Endodermal cell (in vitro differentiated cells): ENCODE measurements around the gene SEZ6L2. TPM values are rescaled to one million over a fixed set of nuclear protein-coding genes. Genes with fewer than 3 reads are reported as not detected.

ENCODE experiments used
- DNase-seq: peaks from one replicate; pipeline ENCODE4 v3.0.0-alpha.2; 2017
- H3K27ac ChIP-seq: 2 replicates; pipeline ENCODE4 v1.5.1; 2013; ENCODE audit warnings: mild to moderate bottlenecking, low read depth, low read length, moderate library complexity
- H3K27me3 ChIP-seq: 2 replicates; pipeline ENCODE4 v1.6.1; 2013; ENCODE audit warnings: mild to moderate bottlenecking, low read length, moderate library complexity; ENCODE audit not compliant: insufficient read depth, control insufficient read depth, poor library complexity, severe bottlenecking
- H3K36me3 ChIP-seq: 2 replicates; pipeline ENCODE4 v1.7.0; 2013; ENCODE audit warnings: mild to moderate bottlenecking, low read length, moderate library complexity; ENCODE audit not compliant: control insufficient read depth, insufficient read depth
- H3K4me1 ChIP-seq: one replicate; pipeline ENCODE4 v1.7.0; 2013; ENCODE audit warnings: low read length; ENCODE audit not compliant: control insufficient read depth, insufficient read depth
- H3K4me3 ChIP-seq: 2 replicates; pipeline ENCODE4 v1.5.1; 2013; ENCODE audit warnings: mild to moderate bottlenecking, low read length, moderate library complexity
- H3K9ac ChIP-seq: 2 replicates; pipeline ENCODE4 v1.6.1; 2013; ENCODE audit warnings: mild to moderate bottlenecking, low read length, moderate library complexity; ENCODE audit not compliant: poor library complexity, severe bottlenecking; ENCODE audit errors: extremely low read depth
- H3K9me3 ChIP-seq: 2 replicates; pipeline ENCODE4 v1.6.1; 2013; ENCODE audit warnings: mild to moderate bottlenecking, low read length, moderate library complexity; ENCODE audit not compliant: control insufficient read depth
- H3K27ac Mint-ChIP-seq: 2 replicates; pipeline ENCODE4 v1.8.0; 2020; ENCODE audit warnings: mixed read lengths
- H3K27me3 Mint-ChIP-seq: 2 replicates; pipeline ENCODE4 v1.8.0; 2021; ENCODE audit warnings: mild to moderate bottlenecking, mixed read lengths; ENCODE audit not compliant: insufficient read depth
- H3K36me3 Mint-ChIP-seq: 2 replicates; pipeline ENCODE4 v1.8.0; 2020; ENCODE audit warnings: low read depth, mixed read lengths
- H3K4me1 Mint-ChIP-seq: 2 replicates; pipeline ENCODE4 v1.8.0; 2020; ENCODE audit warnings: mixed read lengths
- H3K4me3 Mint-ChIP-seq: 2 replicates; pipeline ENCODE4 v1.8.0; 2020; ENCODE audit warnings: mild to moderate bottlenecking, moderate library complexity, mixed read lengths
- H3K9me3 Mint-ChIP-seq: 2 replicates; pipeline ENCODE4 v1.8.0; 2020; ENCODE audit warnings: mild to moderate bottlenecking, mixed read lengths
- WGBS, 2 experiments: methylation state at CpG; one replicate each; pipeline versions ENCODE4 v1.1.5 to v1.1.7; 2013; ENCODE audit warnings: missing lambda C conversion rate in 2 of 2, mixed read lengths in 1 of 2; ENCODE audit not compliant: insufficient coverage in 1 of 2, insufficient read length in 1 of 2; 5-methylcytosine and 5-hydroxymethylcytosine counted together
- total RNA-seq, 2 donors: library from RNA; stranded (reverse); fragmentation: NEBNext Ultra II Directional in 1 of 2; extraction: Animal tissue kit (Norgen Biotek cat#: 25700) in 1 of 2; gene quantifications; 2 replicates in 1 of 2; 3 replicates in 1 of 2; pipeline ENCODE4 v1.2.1, GENCODE V29; 2021
- TF ChIP-seq, protein P1 (sequence below): fragments of 200-600 bp; sonication (generic); conservative IDR thresholded peaks from 2 replicates; pipeline ENCODE4 v1.5.0; 2021; ENCODE audit warnings: antibody characterized with exemption, mild to moderate bottlenecking

Gene SEZ6L2
- total RNA-seq, 2 donors from 2014 or later: 44.0 to 52.1 TPM

DNA sequence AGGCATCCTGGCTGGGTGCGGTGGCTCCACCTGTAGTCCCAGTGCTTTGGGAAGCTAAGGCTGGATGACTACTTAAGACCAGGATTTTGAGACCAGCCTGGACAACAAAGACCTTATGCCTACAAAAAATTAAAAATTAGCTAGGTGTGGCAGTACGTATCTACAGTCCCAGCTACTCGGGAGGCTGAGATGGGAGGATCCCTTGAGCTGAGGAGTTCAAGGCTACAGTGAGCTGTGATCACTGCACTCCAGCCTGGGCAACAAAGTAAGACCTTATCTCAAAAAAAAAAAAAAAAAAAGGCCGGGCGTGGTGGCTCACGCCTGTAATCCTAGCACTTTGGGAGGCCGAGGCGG, 73.0 kb downstream of the SEZ6L2 start:
- Mint-ChIP-seq H3K36me3 (no peaks in the 10 kb centered on the region), H3K27me3 (no peaks in the 10 kb centered on the region), H3K4me1 (peaks cover 11% of the 10 kb centered on the region), H3K9me3 (no peaks in the 10 kb centered on the region), H3K4me3 (no peak overlapping the region), H3K27ac (no peak overlapping the region)
- 96% methylated on average over 6 to 7 of the region's 8 CpGs for WGBS, 2 experiments
- H3K9ac ChIP-seq: no peak overlapping the region
- no peak for DNase-seq
- H3K4me1 ChIP-seq: peaks cover 6% of the 10 kb centered on the region
- TF ChIP-seq, protein P1, sequence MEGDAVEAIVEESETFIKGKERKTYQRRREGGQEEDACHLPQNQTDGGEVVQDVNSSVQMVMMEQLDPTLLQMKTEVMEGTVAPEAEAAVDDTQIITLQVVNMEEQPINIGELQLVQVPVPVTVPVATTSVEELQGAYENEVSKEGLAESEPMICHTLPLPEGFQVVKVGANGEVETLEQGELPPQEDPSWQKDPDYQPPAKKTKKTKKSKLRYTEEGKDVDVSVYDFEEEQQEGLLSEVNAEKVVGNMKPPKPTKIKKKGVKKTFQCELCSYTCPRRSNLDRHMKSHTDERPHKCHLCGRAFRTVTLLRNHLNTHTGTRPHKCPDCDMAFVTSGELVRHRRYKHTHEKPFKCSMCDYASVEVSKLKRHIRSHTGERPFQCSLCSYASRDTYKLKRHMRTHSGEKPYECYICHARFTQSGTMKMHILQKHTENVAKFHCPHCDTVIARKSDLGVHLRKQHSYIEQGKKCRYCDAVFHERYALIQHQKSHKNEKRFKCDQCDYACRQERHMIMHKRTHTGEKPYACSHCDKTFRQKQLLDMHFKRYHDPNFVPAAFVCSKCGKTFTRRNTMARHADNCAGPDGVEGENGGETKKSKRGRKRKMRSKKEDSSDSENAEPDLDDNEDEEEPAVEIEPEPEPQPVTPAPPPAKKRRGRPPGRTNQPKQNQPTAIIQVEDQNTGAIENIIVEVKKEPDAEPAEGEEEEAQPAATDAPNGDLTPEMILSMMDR: no peak
- no peaks in the 10 kb centered on the region for H3K36me3 ChIP-seq
- no peaks in the 10 kb centered on the region for H3K27me3 ChIP-seq
- H3K9me3 ChIP-seq: no peaks in the 10 kb centered on the region
- no peak overlapping the region for H3K4me3 ChIP-seq
- no peak overlapping the region for H3K27ac ChIP-seq

DNA sequence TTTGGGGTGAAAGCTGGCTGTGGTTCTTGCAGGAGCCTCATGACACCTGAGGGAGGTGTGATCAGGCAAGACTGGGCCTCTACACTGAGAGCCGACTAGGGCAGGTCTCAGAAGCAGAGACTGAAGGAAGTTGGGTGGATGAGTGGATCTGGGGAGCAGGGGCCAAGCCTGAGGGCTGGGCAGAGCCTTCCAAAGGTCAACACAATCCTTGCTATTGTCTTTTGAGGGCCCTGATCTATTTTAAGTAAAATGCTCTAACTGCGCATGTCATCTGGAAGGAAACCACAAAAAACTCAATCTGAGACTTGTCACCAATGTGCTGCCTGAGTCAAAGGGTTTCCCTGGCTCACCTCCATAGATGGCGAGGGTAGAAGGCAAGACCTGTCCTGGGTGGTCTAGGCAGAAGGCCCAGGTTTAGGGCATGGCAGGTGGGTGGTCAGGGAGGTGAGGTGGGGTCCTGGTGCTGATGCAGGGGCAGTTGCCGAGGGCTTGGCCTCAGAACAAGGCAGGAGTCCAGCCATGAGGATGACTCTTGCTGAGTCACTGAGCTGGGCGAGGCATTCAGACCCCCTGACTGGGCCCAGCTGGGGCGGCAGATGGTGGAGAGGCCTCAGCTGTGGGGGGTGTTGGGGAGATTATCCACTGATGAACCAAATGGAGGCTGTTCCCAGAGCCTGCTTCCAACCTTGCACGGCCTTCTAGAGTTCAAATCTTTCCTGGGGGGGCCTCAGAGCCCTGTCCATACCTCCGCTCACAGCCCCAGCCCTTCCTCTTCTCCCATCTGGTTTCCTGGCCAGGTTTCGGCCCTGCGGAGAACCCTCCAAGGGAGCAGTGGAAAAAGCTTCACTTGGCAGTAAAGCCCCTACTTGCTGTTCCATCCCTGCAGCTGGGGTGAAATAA, 74.0 kb downstream of the SEZ6L2 start:
- Histone ChIP-seq H3K27me3 (no peaks in the 10 kb centered on the region), H3K4me3 (no peak overlapping the region), H3K27ac (peak overlapping the region; percentile 60), H3K4me1 (peaks cover 6% of the 10 kb centered on the region), H3K9ac (no peak overlapping the region), H3K36me3 (peaks cover 5% of the 10 kb centered on the region), H3K9me3 (no peaks in the 10 kb centered on the region)
- TF ChIP-seq, protein P1: no peak
- 92 to 98% methylated on average over 7 to 10 of the region's 10 CpGs for WGBS, 2 experiments
- DNase-seq: peak; percentile 65
- H3K36me3 Mint-ChIP-seq: peaks cover 5% of the 10 kb centered on the region
- peaks cover 16% of the 10 kb centered on the region for H3K4me1 Mint-ChIP-seq
- no peaks in the 10 kb centered on the region for H3K27me3 Mint-ChIP-seq
- no peak overlapping the region for H3K4me3 Mint-ChIP-seq
- H3K27ac Mint-ChIP-seq: peak overlapping the region; percentile 82
- H3K9me3 Mint-ChIP-seq: no peaks in the 10 kb centered on the region

DNA sequence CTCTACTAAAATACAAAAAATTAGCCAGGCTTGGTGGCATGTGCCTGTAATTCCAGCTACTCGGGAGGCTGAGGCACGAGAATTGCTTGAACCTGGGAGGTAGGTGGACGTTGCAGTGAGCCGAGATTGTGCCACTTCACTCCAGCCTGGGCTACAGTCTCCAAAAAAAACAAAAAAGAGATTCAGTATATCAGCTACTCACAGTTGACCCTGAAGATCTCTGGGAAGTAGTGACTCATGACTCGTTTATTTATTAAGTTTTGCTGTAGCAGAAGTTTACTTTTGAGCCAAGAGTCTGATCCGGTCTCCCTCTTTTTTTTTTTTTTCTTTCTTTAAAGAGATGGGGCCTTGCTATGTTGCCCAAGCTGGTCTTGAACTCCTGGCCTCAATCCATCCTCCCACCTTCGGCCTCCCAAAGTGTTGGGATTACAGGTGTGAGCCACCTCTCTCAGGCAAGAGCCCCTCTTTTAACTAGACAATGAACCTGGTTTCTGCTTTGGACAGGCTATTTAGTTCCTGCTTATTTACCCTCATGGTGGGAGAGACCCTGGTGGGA, 74.7 kb downstream of the SEZ6L2 start:
- H3K27ac ChIP-seq: no peak overlapping the region
- WGBS, 2 experiments: 94 to 95% methylated on average over 7 of the region's 7 CpGs

More for the DNA sequence above, 74.7 kb downstream of the SEZ6L2 start:
- H3K9me3 ChIP-seq: no peaks in the 10 kb centered on the region
- H3K4me1 Mint-ChIP-seq: peaks cover 21% of the 10 kb centered on the region
- no peaks in the 10 kb centered on the region for H3K9me3 Mint-ChIP-seq
- H3K36me3 ChIP-seq: peaks cover 13% of the 10 kb centered on the region
- H3K36me3 Mint-ChIP-seq: peaks cover 9% of the 10 kb centered on the region
- H3K4me1 ChIP-seq: peaks cover 6% of the 10 kb centered on the region
- no peak overlapping the region for H3K4me3 ChIP-seq
- TF ChIP-seq, protein P1: no peak
- DNase-seq: no peak
- no peaks in the 10 kb centered on the region for H3K27me3 Mint-ChIP-seq
- H3K4me3 Mint-ChIP-seq: no peak overlapping the region
- H3K27ac Mint-ChIP-seq: peak overlapping the region; percentile 82
- H3K9ac ChIP-seq: no peak overlapping the region
- H3K27me3 ChIP-seq: no peaks in the 10 kb centered on the region
